SW480 (cell line): ENCODE data around the gene CLCA1.

ENCODE experiments used
- DNase-seq: peaks from one replicate; pipeline ENCODE4 v3.0.0-alpha.2; 2016; ENCODE audit warnings: low spot score

Gene CLCA1

GRCh38 chr1:86504137-86504479, 35.4 kb downstream of the CLCA1 start:
- no peak for DNase-seq

- no peak for DNase-seq
These were observed 36.3 kb downstream of the CLCA1 start for GRCh38 chr1:86504895-86505563.

- no peak for DNase-seq
These were observed 36.8 kb downstream of the CLCA1 start for GRCh38 chr1:86505564-86505902.

- DNase-seq: no peak
These were observed 39.3 kb downstream of the CLCA1 start for GRCh38 chr1:86507935-86508582.

GRCh38 chr1:86508583-86508969, 39.8 kb downstream of the CLCA1 start:
- DNase-seq: no peak

GRCh38 chr1:86515597-86515996, 46.9 kb downstream of the CLCA1 start:
- DNase-seq: peak; percentile 44

GRCh38 chr1:86516335-86516734, 47.6 kb downstream of the CLCA1 start:
- peak; percentile 62 for DNase-seq

GRCh38 chr1:86517336-86517735, 48.6 kb downstream of the CLCA1 start:
- DNase-seq: peak; percentile 60

GRCh38 chr1:86520789-86521521, 52.2 kb downstream of the CLCA1 start:
- no peak for DNase-seq

GRCh38 chr1:86521522-86521891, 52.8 kb downstream of the CLCA1 start:
- DNase-seq: no peak

- DNase-seq: no peak
These were observed 53.5 kb downstream of the CLCA1 start for GRCh38 chr1:86522240-86522639.

GRCh38 chr1:86523670-86524354, 55.1 kb downstream of the CLCA1 start:
- no peak for DNase-seq

- no peak for DNase-seq
These were observed 58.6 kb downstream of the CLCA1 start for GRCh38 chr1:86527306-86527705.

GRCh38 chr1:86530211-86530845, 61.6 kb downstream of the CLCA1 start:
- no peak for DNase-seq

GRCh38 chr1:86537928-86538695, 69.4 kb downstream of the CLCA1 start:
- DNase-seq: no peak

- DNase-seq: no peak
These were observed 70.0 kb downstream of the CLCA1 start for GRCh38 chr1:86538775-86539174.

GRCh38 chr1:86541859-86542258, 73.1 kb downstream of the CLCA1 start:
- DNase-seq: no peak

- DNase-seq: no peak
These were observed 73.9 kb downstream of the CLCA1 start for GRCh38 chr1:86542631-86543030.

GRCh38 chr1:86546787-86547221, 78.1 kb downstream of the CLCA1 start, which contains the start of gene CLCA4:
TSS of gene CLCA4 (plus strand) at chr1:86547078. CDS start at chr1:86547120, 42 bp downstream.
- no peak for DNase-seq

- no peak for DNase-seq
These were observed 80.1 kb downstream of the CLCA1 start for GRCh38 chr1:86548839-86549238.
